ENCODE results near the gene DIAPH3. TPM values are rescaled to one million over a fixed set of nuclear protein-coding genes. Genes with fewer than 3 reads are reported as not detected.
A peak's percentile ranks its signal among the peaks of the same experiment; 100 is the strongest.

Gene DIAPH3
- total RNA-seq, 4 donors from 2014 or later = 0.27 to 3.9 (median 2.1) TPM

DNA sequence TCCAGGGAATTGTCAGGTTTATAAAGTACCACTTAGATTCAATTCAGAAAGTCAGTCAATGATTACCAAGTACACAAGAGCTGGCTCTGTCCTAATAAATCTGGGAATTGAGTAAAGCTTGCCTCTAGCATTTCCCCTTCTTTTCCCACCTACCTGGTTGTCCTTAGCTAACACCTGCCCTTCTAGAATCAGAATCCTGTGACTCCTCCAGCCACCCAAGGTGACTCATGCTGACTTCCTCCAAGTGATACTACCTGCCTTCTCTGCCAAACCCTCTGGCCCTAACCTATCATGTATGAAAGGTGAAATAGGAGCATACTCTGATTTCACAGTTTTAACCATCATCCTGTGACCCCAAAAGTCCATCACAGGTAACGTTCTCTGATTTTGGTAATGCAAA lies 151.2 kb downstream of the DIAPH3 start:
- no peak for DNase-seq (ENCODE audit: low spot score in 2 of 2)
- no peak overlapping the region for H3K4me3 ChIP-seq (ENCODE audit: low read depth, poor library complexity, severe bottlenecking)
- WGBS, 2 donors = 44 to 65% methylated on average over 1 of the region's 1 CpG
- TF ChIP-seq POLR2A (IDR thresholded peaks at IDR 0.05) = no peak
- TF ChIP-seq CTCF (IDR thresholded peaks at IDR 0.05) = no peak
- intact Hi-C loops (cut with DNase I; ENCODE audit: low total_unique reads) = no loop called here

DNA sequence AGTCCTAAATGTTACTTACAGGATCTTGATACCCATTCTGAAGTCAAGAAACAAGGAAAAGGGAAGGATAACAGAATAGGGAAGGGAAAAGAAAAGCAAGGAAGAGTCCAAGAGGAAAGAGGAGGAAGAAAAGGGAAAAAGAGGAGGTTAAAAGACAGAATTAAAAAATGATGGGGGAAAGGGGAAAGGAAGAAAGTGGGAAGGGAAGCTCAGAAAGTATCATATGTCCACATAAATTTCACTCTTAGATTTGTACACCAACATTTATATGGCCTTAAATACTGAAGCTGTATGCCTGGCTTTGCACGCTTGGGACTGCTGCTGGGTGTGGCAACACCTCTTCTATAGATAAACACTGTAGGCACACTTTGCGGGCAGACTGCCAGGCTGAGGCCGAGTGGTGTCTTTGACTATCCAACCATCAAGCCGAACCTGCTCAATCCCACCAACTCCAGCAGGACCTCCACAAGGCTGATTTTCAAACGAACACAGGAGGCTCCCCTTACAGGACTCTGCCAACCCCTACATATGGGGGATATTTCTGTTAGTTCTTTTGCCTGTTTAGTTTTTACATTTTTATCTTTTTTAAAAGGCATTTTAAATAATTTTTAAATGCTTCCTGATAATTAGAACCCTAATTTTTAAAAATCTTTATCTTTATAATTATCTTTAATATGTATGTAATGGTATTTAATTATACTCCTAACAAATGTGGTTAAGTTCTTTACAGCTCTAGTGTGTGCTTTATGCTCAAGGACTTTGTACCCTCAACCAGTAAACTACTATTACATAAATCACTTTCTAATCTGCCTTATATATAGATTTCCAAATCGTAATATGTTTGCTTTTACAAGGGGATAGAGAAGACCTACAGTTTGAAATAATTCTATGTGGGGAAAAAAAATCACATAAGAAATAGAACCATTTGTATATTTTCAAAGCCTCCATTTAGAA lies 154.2 kb downstream of the DIAPH3 start:
- no peak overlapping the region for H3K4me3 ChIP-seq (ENCODE audit: low read depth, poor library complexity, severe bottlenecking)
- DNase-seq (ENCODE audit: low spot score in 2 of 2) = peak; percentile 56 to 85
- intact Hi-C loops (cut with DNase I; ENCODE audit: low total_unique reads) = no loop called here
- WGBS, 2 donors = 56 to 64% methylated on average over 6 of the region's 6 CpGs
- TF ChIP-seq CTCF (IDR thresholded peaks at IDR 0.05) (no peak), POLR2A (IDR thresholded peaks at IDR 0.05) (no peak)

GRCh38 chr13:60001889-60002288 lies 161.8 kb downstream of the DIAPH3 start:
- no peak overlapping the region for H3K4me3 ChIP-seq (ENCODE audit: low read depth, poor library complexity, severe bottlenecking)
- intact Hi-C loops (cut with DNase I; ENCODE audit: low total_unique reads) = no loop called here
- 77 to 80% methylated on average over 2 of the region's 2 CpGs for WGBS, 2 donors
- TF ChIP-seq CTCF (IDR thresholded peaks at IDR 0.05) (no peak), POLR2A (IDR thresholded peaks at IDR 0.05) (no peak)
- DNase-seq (ENCODE audit: low spot score in 2 of 2) = no peak

- no peak for DNase-seq (ENCODE audit: low spot score in 2 of 2)
- TF ChIP-seq POLR2A (IDR thresholded peaks at IDR 0.05) = no peak
- intact Hi-C loops (cut with DNase I; ENCODE audit: low total_unique reads) = no loop called here
- H3K4me3 ChIP-seq (ENCODE audit: low read depth, poor library complexity, severe bottlenecking) = no peak overlapping the region
Measured at GRCh38 chr13:60000976-60001375, 162.8 kb downstream of the DIAPH3 start.

GRCh38 chr13:60000081-60000480 lies 163.6 kb downstream of the DIAPH3 start:
- DNase-seq (ENCODE audit: low spot score in 2 of 2) = no peak
- no peak overlapping the region for H3K4me3 ChIP-seq (ENCODE audit: low read depth, poor library complexity, severe bottlenecking)
- intact Hi-C loops (cut with DNase I; ENCODE audit: low total_unique reads) = no loop called here
- TF ChIP-seq CTCF (IDR thresholded peaks at IDR 0.05) = no peak
- TF ChIP-seq POLR2A (IDR thresholded peaks at IDR 0.05) = no peak

GRCh38 chr13:59997976-59998375 lies 165.8 kb downstream of the DIAPH3 start:
- TF ChIP-seq POLR2A (IDR thresholded peaks at IDR 0.05) (no peak), CTCF (IDR thresholded peaks at IDR 0.05) (no peak)
- 88 to 91% methylated on average over 1 of the region's 1 CpG for WGBS, 2 donors
- H3K4me3 ChIP-seq (ENCODE audit: low read depth, poor library complexity, severe bottlenecking) = no peak overlapping the region
- intact Hi-C loops (cut with DNase I; ENCODE audit: low total_unique reads) = no loop called here
- no peak for DNase-seq (ENCODE audit: low spot score in 2 of 2)

Measured in lower leg skin (tissue), 4 donors.